Measurements from ENCODE around the gene VRK1. TPM values are rescaled to one million over a fixed set of nuclear protein-coding genes. Genes with fewer than 3 reads are reported as not detected.

Gene VRK1
- total and polyA plus RNA-seq, 8 donors: 1.2 to 45.7 (median 10.6) TPM; not detected in 1

- H3K36me3 ChIP-seq: no peaks in the 10 kb centered on the region
- no peaks in the 10 kb centered on the region for H3K4me1 ChIP-seq
- no peaks in the 10 kb centered on the region for H3K9me3 ChIP-seq
- no peak for DNase-seq
- no peak overlapping the region for H3K4me3 ChIP-seq
- WGBS, 5 donors: 85 to 93% (median 88%) methylated on average over 3 of the region's 3 CpGs
- H3K27me3 ChIP-seq: no peaks in the 10 kb centered on the region
- no peak overlapping the region for H3K27ac ChIP-seq
- TF ChIP-seq CTCF (IDR thresholded peaks at IDR 0.05) (no peak), POLR2A (IDR thresholded peaks at IDR 0.05) (no peak), POLR2AphosphoS5 (IDR thresholded peaks at IDR 0.05) (no peak), EP300 (IDR thresholded peaks at IDR 0.05) (no peak)
- intact Hi-C loops (cut with DNase I; ENCODE audit: low total_unique reads): no loop called here
Measured at GRCh38 chr14:96816281-96816680, 19.1 kb downstream of the VRK1 start.

- Histone ChIP-seq H3K9me3 (no peaks in the 10 kb centered on the region), H3K27ac (no peak overlapping the region), H3K36me3 (no peaks in the 10 kb centered on the region), H3K27me3 (no peaks in the 10 kb centered on the region), H3K4me3 (no peak overlapping the region), H3K4me1 (no peaks in the 10 kb centered on the region)
- no peak for DNase-seq
- intact Hi-C loops (cut with DNase I; ENCODE audit: low total_unique reads): no loop called here
- 70 to 83% (median 72%) methylated on average over 5 of the region's 5 CpGs for WGBS, 5 donors
- TF ChIP-seq POLR2A (IDR thresholded peaks at IDR 0.05): no peak
- TF ChIP-seq POLR2AphosphoS5 (IDR thresholded peaks at IDR 0.05): no peak
- no peak for TF ChIP-seq EP300 (IDR thresholded peaks at IDR 0.05)
- TF ChIP-seq CTCF (IDR thresholded peaks at IDR 0.05): no peak
Measured at GRCh38 chr14:96817750-96818666, 20.8 kb downstream of the VRK1 start.

GRCh38 chr14:96821501-96821900, 24.3 kb downstream of the VRK1 start:
- Histone ChIP-seq H3K9me3 (no peaks in the 10 kb centered on the region), H3K27ac (no peak overlapping the region), H3K36me3 (no peaks in the 10 kb centered on the region), H3K4me3 (no peak overlapping the region), H3K4me1 (peaks cover 0 to 4% (median 2%) of the 10 kb centered on the region in 4 donors), H3K27me3 (no peaks in the 10 kb centered on the region)
- no peak for DNase-seq
- 88 to 98% (median 90%) methylated on average over 3 of the region's 3 CpGs for WGBS, 5 donors
- intact Hi-C loops (cut with DNase I; ENCODE audit: low total_unique reads): no loop called here
- no peak for TF ChIP-seq EP300 (IDR thresholded peaks at IDR 0.05)
- no peak for TF ChIP-seq CTCF (IDR thresholded peaks at IDR 0.05)
- no peak for TF ChIP-seq POLR2A (IDR thresholded peaks at IDR 0.05)
- no peak for TF ChIP-seq POLR2AphosphoS5 (IDR thresholded peaks at IDR 0.05)

GRCh38 chr14:96823652-96824051, 26.5 kb downstream of the VRK1 start:
- no peaks in the 10 kb centered on the region for H3K9me3 ChIP-seq
- no peaks in the 10 kb centered on the region for H3K27me3 ChIP-seq
- TF ChIP-seq EP300 (IDR thresholded peaks at IDR 0.05) (no peak), CTCF (IDR thresholded peaks at IDR 0.05) (no peak), POLR2A (IDR thresholded peaks at IDR 0.05) (no peak), POLR2AphosphoS5 (IDR thresholded peaks at IDR 0.05) (no peak)
- H3K4me1 ChIP-seq: peaks cover 0 to 15% (median 7%) of the 10 kb centered on the region in 4 donors
- 74 to 99% (median 98%) methylated on average over 2 of the region's 2 CpGs for WGBS, 5 donors
- no peak overlapping the region for H3K4me3 ChIP-seq
- H3K27ac ChIP-seq: no peak overlapping the region
- intact Hi-C loops (cut with DNase I; ENCODE audit: low total_unique reads): no loop called here
- no peaks in the 10 kb centered on the region for H3K36me3 ChIP-seq
- DNase-seq: no peak

Measured in stomach (tissue), 9 donors.